ENCODE results near the gene KIRREL2. TPM values are rescaled to one million over a fixed set of nuclear protein-coding genes. Genes with fewer than 3 reads are reported as not detected.

The KIRREL2 gene
- total RNA-seq, 3 donors from 2014 or later (not counting 1 experiment from before 2014, with no cell fraction given): 0.27 TPM; not detected in 2

GRCh38 chr19:35898499-35898809 lies 41.7 kb downstream of the KIRREL2 start:
- Mint-ChIP-seq H3K9me3 (no peaks in the 10 kb centered on the region), H3K27me3 (ENCODE audit: low read depth in 2 of 2) (no peaks in the 10 kb centered on the region), H3K4me3 (peak overlapping the region; percentile 92), H3K27ac (peak overlapping the region; percentile 90 to 97), H3K4me1 (peaks cover 31 to 62% of the 10 kb centered on the region in 2 donors), H3K36me3 (no peaks in the 10 kb centered on the region)
- DNase-seq (no peak), ATAC-seq (no peak)
- 10% methylated on average over 17 of the region's 17 CpGs for WGBS (ENCODE audit: insufficient coverage)
- intact Hi-C loops (cut with micrococcal nuclease): no loop called here
- Histone ChIP-seq H3K36me3 (ENCODE audit: control insufficient read depth, insufficient read depth, low read length) (peaks cover 34% of the 10 kb centered on the region), H3K4me3 (ENCODE audit: low read length) (peak overlapping the region; percentile 74), H3K9me3 (ENCODE audit: control insufficient read depth, insufficient read depth, low read length) (no peaks in the 10 kb centered on the region), H3K27me3 (ENCODE audit: control insufficient read depth, insufficient read depth, low read length) (no peaks in the 10 kb centered on the region), H3K27ac (ENCODE audit: low read length) (peak overlapping the region; percentile 97), H3K4me1 (ENCODE audit: control insufficient read depth, insufficient read depth, low read length) (peaks cover 62% of the 10 kb centered on the region)
- TF ChIP-seq CTCF (IDR thresholded peaks at IDR 0.05): no peak

- intact Hi-C loops (cut with micrococcal nuclease): loop anchor here (10.0 kb wide), 1 partner anchor 155 kb away; the partner anchor contains the start of genes IGFLR1, LIN37, PSENEN and U2AF1L4
- Mint-ChIP-seq H3K4me1 (peaks cover 43 to 74% of the 10 kb centered on the region in 2 donors), H3K9me3 (no peaks in the 10 kb centered on the region), H3K4me3 (peak overlapping the region; percentile 92), H3K36me3 (no peaks in the 10 kb centered on the region), H3K27ac (peak overlapping the region; percentile 90 to 97), H3K27me3 (ENCODE audit: low read depth in 2 of 2) (no peaks in the 10 kb centered on the region)
- no peak for TF ChIP-seq CTCF (IDR thresholded peaks at IDR 0.05)
- ATAC-seq (peak; percentile 50 to 75 (median 59)), DNase-seq (peak; percentile 84 to 97)
- Histone ChIP-seq H3K27me3 (ENCODE audit: control insufficient read depth, insufficient read depth, low read length) (no peaks in the 10 kb centered on the region), H3K4me1 (ENCODE audit: control insufficient read depth, insufficient read depth, low read length) (peaks cover 74% of the 10 kb centered on the region), H3K9me3 (ENCODE audit: control insufficient read depth, insufficient read depth, low read length) (no peaks in the 10 kb centered on the region), H3K36me3 (ENCODE audit: control insufficient read depth, insufficient read depth, low read length) (peaks cover 31% of the 10 kb centered on the region), H3K4me3 (ENCODE audit: low read length) (peak overlapping the region; percentile 74), H3K27ac (ENCODE audit: low read length) (peak overlapping the region; percentile 97)
- WGBS (ENCODE audit: insufficient coverage): 0% methylated on average over 34 of the region's 43 CpGs
Observed at GRCh38 chr19:35899547-35900214, 43.0 kb downstream of the KIRREL2 start.

- H3K4me1 ChIP-seq (ENCODE audit: control insufficient read depth, insufficient read depth, low read length): peaks cover 88% of the 10 kb centered on the region
- WGBS (ENCODE audit: insufficient coverage): 53% methylated on average over 1 of the region's 2 CpGs
Observed at GRCh38 chr19:35901055-35901644, 44.4 kb downstream of the KIRREL2 start.

More at GRCh38 chr19:35901055-35901644, 44.4 kb downstream of the KIRREL2 start:
- TF ChIP-seq CTCF (IDR thresholded peaks at IDR 0.05): no peak
- H3K9me3 ChIP-seq (ENCODE audit: control insufficient read depth, insufficient read depth, low read length): no peaks in the 10 kb centered on the region
- no peaks in the 10 kb centered on the region for H3K9me3 Mint-ChIP-seq
- intact Hi-C loops (cut with micrococcal nuclease): loop anchor here (10.0 kb wide), 1 partner anchor 156 kb away; the partner anchor contains the start of genes IGFLR1, LIN37, PSENEN and U2AF1L4
- H3K4me1 Mint-ChIP-seq: peaks cover 45 to 74% of the 10 kb centered on the region in 2 donors
- DNase-seq (no peak), ATAC-seq (no peak)
- H3K36me3 ChIP-seq (ENCODE audit: control insufficient read depth, insufficient read depth, low read length): peaks cover 25% of the 10 kb centered on the region
- peak overlapping the region; percentile 74 for H3K4me3 ChIP-seq (ENCODE audit: low read length)
- peak overlapping the region; percentile 97 for H3K27ac ChIP-seq (ENCODE audit: low read length)
- H3K27me3 ChIP-seq (ENCODE audit: control insufficient read depth, insufficient read depth, low read length): no peaks in the 10 kb centered on the region
- H3K36me3 Mint-ChIP-seq: no peaks in the 10 kb centered on the region
- no peaks in the 10 kb centered on the region for H3K27me3 Mint-ChIP-seq (ENCODE audit: low read depth in 2 of 2)
- peak overlapping the region; percentile 92 for H3K4me3 Mint-ChIP-seq
- peak overlapping the region; percentile 90 to 97 for H3K27ac Mint-ChIP-seq

Data from natural killer cell (primary cell).